B cell (primary cell): ENCODE data around the gene JAG2. TPM values are rescaled to one million over a fixed set of nuclear protein-coding genes. Genes with fewer than 3 reads are reported as not detected.

ENCODE experiments used
- ATAC-seq: fragments of 200-7000 bp; cut with Tn5 transposase; one replicate; pipeline ENCODE4 v1.10.0; 2021; ENCODE audit warnings: low read depth, mild to moderate bottlenecking, moderate number of reproducible peaks, moderate library complexity
- CTCF ChIA-PET: fragments of 350-600 bp; sonication (Branson Sonifier 250); formaldehyde crosslinking; loops from one replicate; lab custom pipeline; 2021; ENCODE audit warnings: antibody characterized with exemption, inconsistent platforms; lab: Charles Lee
- POLR2A ChIA-PET: fragments of 350-600 bp; sonication (Branson Sonifier 250); formaldehyde crosslinking; loops from one replicate; lab custom pipeline; 2021; ENCODE audit warnings: antibody characterized with exemption; lab: Charles Lee
- DNase-seq: peaks from one replicate; pipeline ENCODE4 v3.0.0; 2013
- H2AFZ ChIP-seq: 2 replicates; pipeline ENCODE4 v1.6.1; 2012; ENCODE audit warnings: mild to moderate bottlenecking, low read depth, low read length; ENCODE audit not compliant: insufficient read depth, poor library complexity, severe bottlenecking
- H3K27ac ChIP-seq, 2 donors: 1 replicate in 1 of 2; 2 replicates in 1 of 2; pipeline ENCODE4 v1.5.1; 2012 to 2013; ENCODE audit warnings: low read length in 2 of 2, mild to moderate bottlenecking in 2 of 2, moderate library complexity in 1 of 2
- H3K27me3 ChIP-seq, 4 experiments: fragments of 200-600 bp in 1 of 4; sonication (generic) in 1 of 4; replicated peaks in 1 of 4; 1 replicate in 2 of 4; 2 replicates in 2 of 4; pipeline versions ENCODE4 v1.6.1 to v1.7.0; 2013 to 2016; ENCODE audit warnings: low read length in 3 of 4, mild to moderate bottlenecking in 2 of 4, mixed read lengths in 1 of 4, moderate library complexity in 1 of 4; ENCODE audit not compliant: insufficient read depth in 4 of 4, control insufficient read depth in 3 of 4; ENCODE audit errors: control extremely low read depth in 1 of 4
- H3K36me3 ChIP-seq, 2 experiments: replicated peaks in 1 of 2; 1 replicate in 1 of 2; 2 replicates in 1 of 2; pipeline versions ENCODE4 v1.6.1 to v1.7.1; 2013; ENCODE audit warnings: low read length in 1 of 2; ENCODE audit not compliant: insufficient read depth in 2 of 2, control insufficient read depth in 1 of 2; ENCODE audit errors: control extremely low read depth in 1 of 2, extremely low read depth in 1 of 2
- H3K4me1 ChIP-seq, 2 donors: fragments of 200-600 bp in 1 of 2; sonication (generic) in 1 of 2; 1 replicate in 1 of 2; 2 replicates in 1 of 2; pipeline versions ENCODE4 v1.5.1 to v1.6.1; 2013 to 2017; ENCODE audit warnings: low read length in 2 of 2; ENCODE audit not compliant: control insufficient read depth in 2 of 2, insufficient read depth in 2 of 2
- H3K4me2 ChIP-seq: replicated peaks from 2 replicates; pipeline ENCODE3; 2012; ENCODE audit warnings: mild to moderate bottlenecking, low read depth, low read length; ENCODE audit not compliant: poor library complexity, severe bottlenecking
- H3K4me3 ChIP-seq, 5 experiments: fragments of 200-600 bp in 1 of 5; sonication (generic) in 1 of 5; 1 replicate in 3 of 5; 2 replicates in 2 of 5; pipeline versions ENCODE4 v1.5.1 to v1.7.0; 2011 to 2016; ENCODE audit warnings: low read length in 4 of 5, mild to moderate bottlenecking in 4 of 5, low read depth in 2 of 5, control low read depth in 1 of 5, moderate library complexity in 1 of 5; ENCODE audit not compliant: insufficient read depth in 1 of 5; ENCODE audit errors: control extremely low read depth in 1 of 5, extremely low read depth in 1 of 5
- H3K79me2 ChIP-seq: fragments of 200-600 bp; sonication (generic); one replicate; pipeline ENCODE4 v1.6.0; 2016; ENCODE audit warnings: low read length; ENCODE audit not compliant: control insufficient read depth, insufficient read depth
- H3K9ac ChIP-seq: fragments of 200-600 bp; sonication (generic); 2 replicates; pipeline ENCODE4 v1.6.1; 2017; ENCODE audit warnings: mild to moderate bottlenecking, low read length, moderate library complexity
- H3K9me3 ChIP-seq, 3 donors: one replicate each; pipeline versions ENCODE4 v1.6.1 to v1.7.1; 2013; ENCODE audit warnings: low read length in 2 of 3; ENCODE audit not compliant: control insufficient read depth in 2 of 3, insufficient read depth in 1 of 3; ENCODE audit errors: control extremely low read depth in 1 of 3
- H4K20me1 ChIP-seq: 2 replicates; pipeline ENCODE4 v1.6.0; 2012; ENCODE audit warnings: mild to moderate bottlenecking, low read length; ENCODE audit not compliant: insufficient read depth, control insufficient read depth, poor library complexity, severe bottlenecking
- H3K27ac Mint-ChIP-seq: one replicate; pipeline ENCODE4 v1.8.0; 2021; ENCODE audit warnings: mixed read lengths
- H3K27me3 Mint-ChIP-seq: one replicate; pipeline ENCODE4 v1.8.0; 2021; ENCODE audit warnings: mixed read lengths
- H3K4me1 Mint-ChIP-seq: one replicate; pipeline ENCODE4 v1.8.0; 2021; ENCODE audit warnings: mixed read lengths
- H3K4me3 Mint-ChIP-seq: one replicate; pipeline ENCODE4 v1.8.0; 2021; ENCODE audit warnings: mixed read lengths
- H3K9me3 Mint-ChIP-seq: one replicate; pipeline ENCODE4 v1.8.0; 2022; ENCODE audit warnings: mixed read lengths; ENCODE audit not compliant: insufficient read depth
- EZH2 ChIP-seq: IDR thresholded peaks from 2 replicates; pipeline ENCODE4 v1.6.1; 2012; ENCODE audit warnings: borderline replicate concordance, low read depth, mild to moderate bottlenecking, moderate library complexity, low read length; ENCODE audit not compliant: insufficient read depth, poor library complexity, severe bottlenecking
- WGBS: methylation state at CpG from one replicate; pipeline ENCODE4 v1.1.5; 2013; ENCODE audit warnings: missing lambda C conversion rate; ENCODE audit not compliant: insufficient coverage; 5-methylcytosine and 5-hydroxymethylcytosine counted together
- intact Hi-C: fragments of 100-400 bp; cut with micrococcal nuclease; formaldehyde crosslinking; loops from one replicate; pipeline ENCODE4 v1.10.0; 2022
- polyA plus RNA-seq: library from polyadenylated mRNA; depleted of rRNA; stranded (reverse); fragments of >200 nt; gene quantifications from 2 replicates; pipeline ENCODE4 v1.2.3, GENCODE V29; 2012
- total RNA-seq, 2 donors: library from RNA; stranded (reverse); fragments of 120-200 nt in 1 of 2; gene quantifications; 1 replicate in 1 of 2; 2 replicates in 1 of 2; pipeline versions ENCODE4 v1.2.3 to v1.2.4, GENCODE V29; 2013 to 2022
- TF ChIP-seq, protein P1 (sequence below): fragments of 200-600 bp; IDR thresholded peaks from one replicate; pipeline ENCODE4 v1.8.0; 2022; ENCODE audit warnings: antibody characterized with exemption, mild to moderate bottlenecking

Gene JAG2
- total and polyA plus RNA-seq, 2 donors (not counting 1 experiment from before 2014, with no cell fraction given) = 0.27 to 0.34 TPM

- no peak for TF ChIP-seq EZH2
- TF ChIP-seq, protein P1, sequence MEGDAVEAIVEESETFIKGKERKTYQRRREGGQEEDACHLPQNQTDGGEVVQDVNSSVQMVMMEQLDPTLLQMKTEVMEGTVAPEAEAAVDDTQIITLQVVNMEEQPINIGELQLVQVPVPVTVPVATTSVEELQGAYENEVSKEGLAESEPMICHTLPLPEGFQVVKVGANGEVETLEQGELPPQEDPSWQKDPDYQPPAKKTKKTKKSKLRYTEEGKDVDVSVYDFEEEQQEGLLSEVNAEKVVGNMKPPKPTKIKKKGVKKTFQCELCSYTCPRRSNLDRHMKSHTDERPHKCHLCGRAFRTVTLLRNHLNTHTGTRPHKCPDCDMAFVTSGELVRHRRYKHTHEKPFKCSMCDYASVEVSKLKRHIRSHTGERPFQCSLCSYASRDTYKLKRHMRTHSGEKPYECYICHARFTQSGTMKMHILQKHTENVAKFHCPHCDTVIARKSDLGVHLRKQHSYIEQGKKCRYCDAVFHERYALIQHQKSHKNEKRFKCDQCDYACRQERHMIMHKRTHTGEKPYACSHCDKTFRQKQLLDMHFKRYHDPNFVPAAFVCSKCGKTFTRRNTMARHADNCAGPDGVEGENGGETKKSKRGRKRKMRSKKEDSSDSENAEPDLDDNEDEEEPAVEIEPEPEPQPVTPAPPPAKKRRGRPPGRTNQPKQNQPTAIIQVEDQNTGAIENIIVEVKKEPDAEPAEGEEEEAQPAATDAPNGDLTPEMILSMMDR = no peak
- no peak overlapping the region for H3K27ac ChIP-seq
- POLR2A ChIA-PET = no interaction called here
- H3K9me3 ChIP-seq = peaks cover 0 to 8% (median 0%) of the 10 kb centered on the region in 3 donors
- H3K27me3 ChIP-seq = peaks cover 0 to 42% (median 10%) of the 10 kb centered on the region in 4 experiments
- no peak overlapping the region for H3K4me3 Mint-ChIP-seq
- H3K79me2 ChIP-seq = no peaks in the 10 kb centered on the region
- peak overlapping the region; percentile 2 for H3K4me2 ChIP-seq
- no peaks in the 10 kb centered on the region for H3K9me3 Mint-ChIP-seq
- 66% methylated on average over 23 of the region's 24 CpGs for WGBS
- CTCF ChIA-PET = interaction anchor here (1.1 to 1.6 kb wide), 3 partner anchors 11 to 324 kb away, joined by 4 to 7 read pairs (median 5); no protein-coding TSS in a partner anchor
- no peak overlapping the region for H2AFZ ChIP-seq
- ATAC-seq (no peak), DNase-seq (peak; percentile 46)
- H4K20me1 ChIP-seq = no peaks in the 10 kb centered on the region
- peaks cover 9% of the 10 kb centered on the region for H3K27me3 Mint-ChIP-seq
- H3K4me1 ChIP-seq = peaks cover 18 to 29% of the 10 kb centered on the region in 2 donors
- no peak overlapping the region for H3K4me3 ChIP-seq
- no peaks in the 10 kb centered on the region for H3K36me3 ChIP-seq
- H3K27ac Mint-ChIP-seq = no peak overlapping the region
- intact Hi-C loops = loop anchor here (5.0 kb wide), 3 partner anchors 112 to 323 kb away; partner anchors contain the start of genes TEDC1 and TMEM121
- H3K4me1 Mint-ChIP-seq = peaks cover 15% of the 10 kb centered on the region
- H3K9ac ChIP-seq = no peak overlapping the region
Observed at GRCh38 chr14:105204206-105204930, 35.8 kb upstream of the JAG2 start.

DNA sequence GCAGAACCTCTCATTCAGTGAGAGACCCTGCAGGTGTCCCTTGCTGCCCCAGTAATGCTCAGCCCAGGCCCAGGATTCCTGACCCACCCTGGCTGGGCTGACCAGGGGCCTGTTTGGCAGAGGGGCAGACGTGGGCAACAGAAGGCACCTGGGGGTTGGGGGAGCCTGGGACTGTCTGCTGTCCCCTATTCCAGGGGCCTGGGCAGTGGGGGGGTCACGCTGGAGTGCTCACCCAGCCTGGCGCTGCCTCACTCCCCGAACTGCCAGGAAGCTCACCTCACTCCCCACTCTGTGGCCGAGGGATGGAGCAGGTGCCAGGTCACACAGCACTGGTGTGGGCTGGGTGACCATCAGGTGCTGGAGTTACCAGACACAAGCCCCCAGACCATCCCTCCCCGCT, 35.1 kb upstream of the JAG2 start:
- POLR2A ChIA-PET = no interaction called here
- H3K9ac ChIP-seq = no peak overlapping the region
- H3K27me3 ChIP-seq = peaks cover 0 to 47% (median 11%) of the 10 kb centered on the region in 4 experiments
- CTCF ChIA-PET = interaction anchor here (1.0 to 1.2 kb wide), 5 partner anchors 14 to 200 kb away, joined by 3 read pairs; no protein-coding TSS in a partner anchor
- ATAC-seq = no peak
- peaks cover 18 to 29% of the 10 kb centered on the region in 2 donors for H3K4me1 ChIP-seq
- no peaks in the 10 kb centered on the region for H3K9me3 Mint-ChIP-seq
- H4K20me1 ChIP-seq = no peaks in the 10 kb centered on the region
- intact Hi-C loops = loop anchor here (1.0 to 5.0 kb wide), 5 partner anchors 79 to 324 kb away; partner anchors contain the start of genes TEDC1 and TMEM121
- no peak overlapping the region for H3K27ac Mint-ChIP-seq
- no peak overlapping the region for H2AFZ ChIP-seq
- no peak overlapping the region for H3K4me2 ChIP-seq
- H3K36me3 ChIP-seq = no peaks in the 10 kb centered on the region
- peaks cover 17% of the 10 kb centered on the region for H3K4me1 Mint-ChIP-seq
- H3K4me3 ChIP-seq = no peak overlapping the region
- H3K27me3 Mint-ChIP-seq = peaks cover 14% of the 10 kb centered on the region
- peaks cover 0 to 8% (median 0%) of the 10 kb centered on the region in 3 donors for H3K9me3 ChIP-seq
- H3K27ac ChIP-seq = no peak overlapping the region
- no peak for TF ChIP-seq EZH2
- TF ChIP-seq, protein P1 = no peak
- WGBS = 69% methylated on average over 5 of the region's 6 CpGs
- DNase-seq = no peak
- H3K4me3 Mint-ChIP-seq = no peak overlapping the region
- H3K79me2 ChIP-seq = no peaks in the 10 kb centered on the region
